NOMO-1 treated with dmso at 0.1 percent for 144 hours (cell line): ENCODE measurements around the gene ABTB2.
"Not testable (repeated sequence)": the region's sequence is repeated elsewhere in the genome, so short reads cannot be mapped to it uniquely, and the experiment has no call there.

Experiments used
- DNase-seq: peaks from one replicate; lab custom pipeline; 2025; ENCODE audit not compliant: unreplicated experiment; lab: John Stamatoyannopoulos, UW

The ABTB2 gene

DNA sequence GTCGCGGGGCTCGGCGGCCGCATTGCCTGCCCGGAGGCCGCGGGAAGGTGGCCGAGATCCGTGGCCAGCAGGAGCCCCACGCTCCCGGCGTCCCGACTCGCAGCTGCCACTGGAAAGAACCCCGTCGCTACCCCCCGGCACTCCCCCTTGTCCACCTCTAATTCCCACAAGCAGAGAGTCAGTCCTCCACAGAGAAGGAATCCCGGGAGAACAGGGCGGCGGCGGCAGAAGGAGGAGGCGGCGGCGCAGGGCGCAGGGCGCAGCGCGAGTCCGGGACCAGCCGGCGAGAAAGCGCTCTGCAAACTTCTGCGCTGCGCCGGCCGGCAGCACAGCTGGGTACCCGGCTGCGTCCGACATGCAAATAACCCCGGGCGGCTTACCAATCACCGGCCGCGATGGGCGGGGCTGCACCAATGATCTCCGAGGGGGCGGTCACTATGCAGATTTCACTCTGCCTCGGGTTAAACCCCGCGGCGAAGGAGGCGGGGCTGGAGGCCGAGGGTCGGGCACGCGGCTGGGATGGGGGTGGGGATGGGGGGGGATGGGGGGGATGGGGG is at the start of gene ABTB2:
ABTB2 (minus strand) TSS at position 310 of the 557 bp plus-strand sequence.
- DNase-seq = peak; percentile 97

DNA sequence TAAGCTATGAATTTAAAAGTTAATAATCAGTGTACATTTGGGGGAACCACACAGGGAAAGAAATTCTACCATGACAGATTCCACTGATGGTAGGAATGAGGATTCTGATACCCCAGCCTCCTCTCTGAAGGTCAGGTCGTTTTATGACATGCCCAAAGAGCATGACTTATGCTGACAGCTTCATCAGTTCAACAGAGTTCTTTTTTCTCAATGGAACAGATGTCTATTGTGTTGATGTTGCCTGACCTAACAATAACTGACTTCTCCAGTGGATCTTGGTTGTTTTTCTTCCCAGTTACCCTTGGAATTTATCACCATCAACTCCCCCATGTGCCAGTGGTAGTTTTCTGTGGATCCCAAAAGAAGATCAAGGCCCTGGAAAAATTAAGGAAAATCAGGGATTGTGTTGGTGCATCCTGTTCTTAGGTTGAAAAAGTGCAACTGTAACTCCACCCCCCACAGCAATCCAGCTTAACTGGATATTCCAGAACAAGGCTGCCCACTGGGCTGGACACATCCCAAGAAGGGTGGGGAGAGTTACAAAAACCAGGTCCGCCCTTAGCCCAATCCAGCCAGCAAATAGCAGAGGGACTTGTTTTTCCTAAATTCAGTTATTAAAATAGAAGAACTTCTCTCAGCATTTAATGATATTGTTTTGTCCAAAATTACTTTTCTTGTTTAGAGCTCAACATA is 49.5 kb upstream of the ABTB2 start:
- no peak for DNase-seq

DNA sequence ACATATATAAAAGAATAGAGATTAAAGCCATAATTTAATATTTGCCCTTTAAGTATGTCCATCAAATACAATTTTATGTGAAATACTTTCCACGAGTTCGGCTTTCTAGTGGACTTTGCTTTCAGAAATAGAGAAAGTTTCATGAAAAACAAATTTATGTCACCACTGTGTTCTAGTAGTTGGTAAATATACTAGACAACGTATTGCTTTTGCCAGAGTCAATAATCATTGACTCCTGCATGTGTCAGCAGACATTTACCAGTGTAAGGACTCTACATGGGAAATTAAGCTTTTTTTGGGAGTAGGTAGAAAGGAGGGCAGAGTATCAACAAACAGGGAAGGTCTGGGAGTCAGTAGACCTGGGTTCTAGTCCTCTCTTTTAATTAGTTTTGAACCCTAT is 48.6 kb upstream of the ABTB2 start:
- no peak for DNase-seq

DNA sequence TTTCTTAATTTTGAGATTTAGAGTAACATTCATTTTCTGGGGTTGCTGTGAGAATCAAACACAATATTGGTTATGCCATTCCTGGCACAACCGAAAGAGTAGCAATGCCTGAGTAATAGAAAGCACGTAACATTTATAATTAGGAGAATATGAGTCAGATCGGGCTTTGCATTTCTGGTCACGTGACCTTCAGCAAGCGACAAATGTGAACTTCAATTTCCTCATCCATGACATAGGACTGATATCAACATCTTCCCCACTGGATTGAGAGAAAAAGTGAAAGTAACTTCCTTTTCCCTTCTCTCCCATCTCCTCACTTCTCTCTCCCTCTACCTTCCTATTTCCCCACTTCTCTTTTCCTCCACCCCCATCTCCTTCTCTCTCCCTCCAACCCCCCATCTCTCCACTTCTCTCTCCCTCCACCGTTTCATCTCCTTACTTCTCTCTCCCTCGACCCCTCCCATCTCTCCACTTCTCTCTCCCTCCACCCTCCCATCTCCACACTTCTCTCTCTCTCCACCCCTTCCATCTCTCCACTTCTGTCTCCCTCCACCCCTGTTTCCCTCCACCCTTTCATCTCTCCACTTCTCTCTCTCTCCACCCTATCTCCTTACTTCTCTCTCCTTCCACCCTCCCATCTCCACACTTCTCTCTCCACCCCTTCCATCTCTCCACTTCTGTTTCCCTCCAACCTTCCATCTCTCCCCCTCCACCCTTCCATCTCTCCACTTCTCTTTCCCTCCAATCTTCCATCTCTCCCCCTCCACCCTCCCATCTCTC is 47.5 kb upstream of the ABTB2 start:
- DNase-seq = peak; percentile 79

DNA sequence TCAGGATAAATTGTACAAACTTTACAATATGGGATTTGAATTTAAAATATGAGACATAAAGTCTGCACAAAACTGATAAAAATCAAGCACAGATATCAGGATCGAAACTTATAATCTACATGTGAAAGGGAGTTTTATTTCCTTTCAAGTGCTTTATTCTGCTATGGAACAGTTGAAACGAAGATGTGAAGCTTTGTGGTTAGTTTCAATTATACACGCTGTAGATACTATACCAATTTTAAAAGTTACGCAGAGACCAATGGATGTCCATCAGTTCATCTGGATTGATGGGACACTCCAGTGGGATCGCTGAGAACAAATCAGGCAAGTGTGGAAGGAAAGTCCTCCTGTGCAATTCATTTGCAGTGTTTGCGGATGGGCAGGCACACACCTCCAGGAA is 46.5 kb upstream of the ABTB2 start:
- DNase-seq = no peak

DNA sequence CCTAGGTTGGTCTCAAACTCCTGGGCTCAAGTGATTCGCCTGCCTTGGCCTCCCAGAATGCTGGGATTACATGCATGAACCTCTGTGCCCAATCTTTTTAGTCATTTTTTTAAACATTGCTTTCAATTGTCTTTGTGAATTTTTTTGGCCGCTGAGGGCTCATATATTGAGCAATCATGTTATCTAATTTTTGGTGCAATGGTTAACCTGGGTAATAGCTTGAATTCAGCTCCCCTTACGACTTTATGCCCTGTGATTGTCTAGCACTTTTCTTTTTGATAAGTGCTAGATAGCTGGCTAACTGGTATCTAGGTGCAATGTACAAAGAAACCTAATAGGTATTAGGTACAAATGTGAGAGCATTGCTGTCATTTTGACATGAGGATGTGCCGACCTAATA is 45.6 kb upstream of the ABTB2 start:
- no peak for DNase-seq

DNA sequence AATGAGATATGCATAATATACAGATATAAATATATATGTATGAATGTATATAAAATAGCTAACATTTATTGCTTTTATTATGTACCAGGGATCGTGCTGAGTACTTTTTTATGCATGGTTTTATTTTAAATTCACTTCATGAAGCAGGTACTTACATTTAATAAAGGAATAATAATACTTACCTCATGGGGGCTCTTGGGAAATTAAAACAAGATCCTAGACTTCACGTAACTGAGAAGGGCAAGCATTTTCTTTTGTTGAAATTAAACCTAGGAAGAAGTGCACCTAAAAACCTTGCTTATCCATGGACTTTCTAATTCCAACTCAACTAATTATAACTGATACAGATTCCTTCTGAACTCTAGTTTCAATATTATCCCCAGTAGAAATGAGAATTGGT is 40.0 kb upstream of the ABTB2 start:
- no peak for DNase-seq

DNA sequence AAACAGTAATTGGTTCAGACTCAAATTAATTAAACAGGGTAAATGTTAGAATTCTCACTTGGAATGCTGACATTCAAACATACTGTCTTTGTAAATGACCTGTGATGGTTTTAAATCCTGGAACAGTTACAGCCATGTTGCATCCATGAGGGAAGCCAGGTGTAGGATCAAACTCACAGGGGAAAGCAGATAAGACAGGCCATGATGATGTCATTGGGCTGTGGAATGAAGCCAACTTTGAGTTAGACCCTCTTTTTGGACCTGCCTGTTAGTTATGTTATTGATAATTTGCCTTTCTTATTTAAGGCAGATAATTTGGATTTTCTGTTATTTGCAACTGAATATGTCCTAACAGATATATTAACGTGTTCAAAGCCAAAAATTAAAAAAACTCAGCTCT is 39.3 kb upstream of the ABTB2 start:
- no peak for DNase-seq

DNA sequence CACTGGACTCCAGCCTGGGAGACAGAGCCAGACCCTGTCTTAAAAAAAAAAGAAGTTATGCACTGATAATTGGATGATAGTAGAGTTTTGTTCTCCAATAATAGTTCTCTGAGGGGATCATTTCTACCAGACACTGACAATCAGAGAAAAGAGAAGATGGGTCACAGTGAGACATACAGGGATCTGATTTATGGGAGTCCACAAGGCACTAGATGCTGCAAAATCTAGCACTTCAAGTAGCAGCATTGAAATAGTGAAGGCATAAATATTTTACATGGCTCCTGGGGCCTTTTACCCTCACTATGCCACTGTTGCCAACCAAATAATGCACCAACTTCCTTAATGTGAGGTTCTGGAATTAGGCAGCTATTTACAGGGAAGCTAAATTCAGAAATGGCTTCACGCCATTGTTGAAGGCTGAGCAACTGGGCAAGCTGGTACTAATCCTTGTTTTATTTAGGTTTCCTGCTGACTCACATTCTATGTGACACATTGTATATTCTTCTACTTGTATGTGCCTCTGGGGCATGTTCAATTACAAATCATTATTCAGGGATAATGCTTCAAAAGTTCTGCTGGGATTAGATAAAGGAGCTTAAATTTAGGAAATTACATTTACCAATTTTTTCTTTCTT is 38.2 kb upstream of the ABTB2 start:
- DNase-seq = no peak

DNA sequence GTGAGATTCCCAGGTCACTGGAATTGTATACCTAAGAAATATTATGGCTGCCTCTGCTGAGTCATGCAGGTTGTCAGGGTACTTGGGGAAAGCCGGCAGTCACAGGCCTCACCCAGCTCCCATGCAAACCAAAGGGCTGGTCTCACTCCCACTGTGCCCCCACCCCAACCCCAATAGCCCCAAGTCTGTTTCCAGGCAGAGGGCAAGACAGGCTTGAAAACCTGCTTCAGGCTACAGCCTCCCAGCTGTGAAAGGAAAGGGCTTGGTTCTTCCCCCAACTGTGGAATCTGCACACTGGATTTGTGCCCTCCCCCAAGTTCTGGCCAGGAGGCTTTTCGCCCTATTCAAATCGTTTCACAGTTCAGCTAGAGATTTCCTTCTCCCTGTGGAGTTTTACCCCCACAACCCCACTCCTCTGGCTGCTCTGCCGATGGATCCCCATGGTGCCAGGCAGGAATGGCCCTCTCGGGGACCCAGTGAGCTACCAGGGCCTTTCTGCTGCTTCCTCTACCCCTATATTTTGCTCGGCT is 37.0 kb upstream of the ABTB2 start:
- DNase-seq = no peak

DNA sequence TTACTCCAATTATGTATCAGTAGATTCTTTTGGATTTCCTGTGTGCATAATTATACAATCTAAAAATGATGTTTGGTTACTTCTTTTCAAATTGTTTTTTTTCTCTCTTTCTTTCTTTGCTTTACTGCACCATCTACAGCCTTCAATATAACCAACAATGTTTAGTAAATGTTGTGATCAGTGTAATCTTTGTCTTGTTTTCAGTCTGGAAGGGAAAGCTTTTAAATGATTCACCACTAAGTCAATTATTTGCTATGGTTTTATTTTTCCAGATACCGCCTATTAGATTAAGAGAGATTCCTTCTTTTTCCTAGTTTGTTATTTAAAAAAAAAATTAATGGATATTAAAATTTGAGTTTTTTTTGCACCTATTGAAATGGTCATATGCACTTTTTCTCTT is 29.8 kb upstream of the ABTB2 start:
- DNase-seq = no peak

DNA sequence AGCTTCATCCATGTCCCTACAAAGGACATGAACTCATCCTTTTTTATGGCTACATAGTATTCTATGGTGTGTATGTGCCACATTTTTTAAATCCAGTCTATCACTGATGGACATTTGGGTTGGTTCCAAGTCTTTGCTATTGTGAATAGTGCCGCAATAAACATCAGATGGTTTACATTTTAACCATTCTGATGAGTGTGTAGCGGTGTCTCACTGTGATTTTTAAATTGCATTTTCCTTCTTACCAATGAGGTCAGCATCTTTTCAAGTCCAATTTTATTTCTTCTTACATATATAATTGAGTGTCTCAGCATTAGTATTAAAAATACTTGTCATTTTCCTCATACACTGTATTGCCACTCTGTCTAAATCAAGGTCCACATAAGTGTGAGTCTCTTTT is 28.5 kb upstream of the ABTB2 start:
- DNase-seq = not testable (repeated sequence)

DNA sequence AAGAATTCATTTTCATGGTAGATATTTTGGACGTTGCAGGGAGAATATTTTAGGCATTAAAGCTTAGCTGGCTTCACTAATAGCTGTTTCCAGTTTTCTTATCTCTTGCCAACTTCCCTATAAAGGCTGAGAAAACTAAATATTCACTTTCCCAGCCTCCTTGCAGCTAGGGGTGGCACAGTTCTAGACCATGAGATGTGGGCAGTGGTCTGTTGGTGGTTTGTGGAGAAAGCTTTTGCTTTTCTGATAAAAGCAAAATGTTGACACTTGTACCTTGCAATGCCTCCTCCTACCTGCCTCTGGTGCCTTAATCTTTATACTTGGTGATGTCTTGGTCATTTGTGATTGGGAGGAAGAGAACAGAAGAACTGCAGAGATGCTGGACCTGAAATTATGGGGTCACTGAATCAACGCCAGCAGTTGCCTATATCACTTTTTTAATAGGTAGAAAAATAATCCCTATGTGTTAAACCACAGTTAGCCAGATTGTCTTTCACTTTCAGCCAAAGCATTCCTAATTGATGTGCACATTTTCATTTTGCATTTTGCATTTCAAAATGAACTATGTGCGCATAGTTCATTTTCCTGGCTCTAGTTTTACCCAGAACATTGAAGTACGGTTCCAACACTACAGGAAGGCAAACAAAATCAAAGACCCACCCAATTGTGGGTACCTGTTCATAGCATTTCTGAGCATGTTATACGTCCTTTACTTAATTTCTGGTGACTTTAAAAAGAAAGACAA is 24.9 kb upstream of the ABTB2 start:
- no peak for DNase-seq

DNA sequence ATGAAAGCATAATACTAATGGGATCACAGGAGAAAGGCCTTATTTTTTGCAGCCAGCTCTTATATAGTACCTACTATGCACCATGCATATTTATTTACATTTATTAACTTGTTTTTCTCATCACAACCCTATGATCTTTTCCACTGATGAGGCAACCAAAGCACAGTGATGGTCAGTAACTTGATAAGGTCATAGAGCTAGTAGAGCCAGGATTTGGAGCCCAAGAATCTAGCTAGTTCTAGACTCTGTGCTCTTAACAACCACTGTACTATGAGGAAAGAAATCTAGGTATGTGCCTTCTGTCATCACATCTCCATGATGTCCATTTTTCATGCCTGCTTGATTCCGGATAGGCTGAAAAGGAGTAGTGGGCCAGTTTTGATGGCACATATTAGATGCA is 24.0 kb upstream of the ABTB2 start:
- no peak for DNase-seq

DNA sequence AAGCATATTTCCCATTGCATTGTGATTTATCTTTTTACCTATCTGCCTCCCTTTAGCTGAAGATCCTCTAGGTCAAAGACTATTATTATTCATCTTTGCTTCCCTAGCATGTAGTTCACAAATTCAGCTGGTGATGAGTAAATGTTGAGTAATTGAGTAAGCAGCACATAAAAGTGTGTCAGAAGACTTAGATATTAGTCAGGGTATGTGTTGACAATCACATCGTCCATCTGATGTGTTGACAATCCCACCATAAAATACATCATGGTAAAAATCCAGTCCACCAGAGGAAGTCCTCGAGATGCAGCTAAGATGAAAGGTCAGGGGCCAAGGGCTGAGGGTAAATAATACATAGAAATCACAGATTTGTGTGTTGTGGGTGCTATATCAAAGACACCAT is 22.9 kb upstream of the ABTB2 start:
- DNase-seq = no peak

DNA sequence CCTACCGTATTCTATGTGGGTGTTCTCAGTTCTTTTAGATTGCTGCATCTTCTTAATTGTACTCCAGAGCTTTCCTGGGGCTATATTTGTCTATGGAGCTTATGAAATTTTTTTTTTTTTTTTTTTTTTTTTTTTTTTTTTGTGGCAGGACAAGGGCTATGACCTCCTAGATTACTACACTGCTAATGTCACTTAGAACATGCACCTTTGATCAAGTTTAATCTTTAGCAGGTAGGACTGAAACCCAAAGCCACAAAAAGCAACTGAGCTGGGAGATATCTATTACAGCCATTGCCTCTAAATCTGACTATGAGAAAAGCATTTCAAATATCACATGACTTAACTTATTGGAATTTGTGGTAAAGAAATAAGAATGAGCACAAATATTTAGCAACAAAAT is 21.7 kb upstream of the ABTB2 start:
- DNase-seq = no peak

DNA sequence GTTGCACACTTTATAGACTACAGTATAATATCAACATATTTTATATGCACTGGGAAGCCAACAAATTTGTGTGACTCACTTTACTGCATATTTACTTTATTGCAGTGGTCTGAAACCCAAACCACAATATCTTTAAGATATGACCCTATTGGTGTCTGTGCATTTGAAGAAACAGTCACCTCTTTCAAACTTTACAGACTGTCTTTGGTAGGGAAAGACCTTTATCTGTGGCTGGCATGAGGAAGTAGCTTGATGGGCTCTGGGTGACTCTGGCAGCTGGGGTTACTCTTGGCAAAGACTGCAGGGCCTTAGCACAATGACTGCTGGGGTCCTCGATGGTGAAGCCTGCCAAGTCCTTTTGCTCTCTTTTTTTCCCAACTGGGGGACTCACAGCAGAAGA is 21.3 kb upstream of the ABTB2 start:
- peak; percentile 66 for DNase-seq

DNA sequence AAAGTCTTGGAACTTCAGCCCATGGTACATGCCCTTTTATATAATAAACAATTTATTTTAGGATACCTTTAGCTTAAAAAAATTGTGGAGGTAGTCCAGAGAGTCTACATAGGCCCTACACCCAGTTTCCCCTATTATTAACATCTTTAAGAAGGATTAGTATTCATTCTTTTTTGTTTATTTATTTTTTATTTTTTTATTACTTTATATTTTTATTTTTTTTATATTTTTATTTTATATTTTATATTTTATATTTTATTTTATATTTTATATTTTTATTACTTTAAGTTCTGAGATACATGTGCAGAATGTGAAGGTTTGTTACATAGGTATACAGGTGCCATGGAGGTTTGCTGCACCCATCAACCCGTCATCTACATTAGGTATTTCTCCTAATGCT is 15.9 kb upstream of the ABTB2 start:
- DNase-seq = no peak

DNA sequence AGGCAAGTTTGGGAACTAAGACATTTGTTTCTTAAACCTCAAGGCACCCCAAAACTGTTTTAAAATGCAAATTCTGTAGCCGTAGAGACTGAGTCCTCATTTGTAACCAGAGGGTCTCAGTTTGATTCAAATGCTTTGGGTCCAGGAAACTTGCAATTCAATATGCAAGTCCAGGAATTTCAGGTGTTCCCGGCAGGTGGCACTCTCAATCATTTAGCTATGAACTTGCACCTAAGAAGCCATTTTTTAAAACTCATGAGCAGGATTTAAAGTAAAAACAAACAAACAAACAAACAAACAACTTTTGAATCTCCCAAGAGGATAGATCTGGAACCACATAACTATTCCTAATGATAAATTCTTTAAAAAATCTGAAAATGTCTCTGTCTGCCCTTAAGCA is 8.7 kb upstream of the ABTB2 start:
- DNase-seq = no peak

DNA sequence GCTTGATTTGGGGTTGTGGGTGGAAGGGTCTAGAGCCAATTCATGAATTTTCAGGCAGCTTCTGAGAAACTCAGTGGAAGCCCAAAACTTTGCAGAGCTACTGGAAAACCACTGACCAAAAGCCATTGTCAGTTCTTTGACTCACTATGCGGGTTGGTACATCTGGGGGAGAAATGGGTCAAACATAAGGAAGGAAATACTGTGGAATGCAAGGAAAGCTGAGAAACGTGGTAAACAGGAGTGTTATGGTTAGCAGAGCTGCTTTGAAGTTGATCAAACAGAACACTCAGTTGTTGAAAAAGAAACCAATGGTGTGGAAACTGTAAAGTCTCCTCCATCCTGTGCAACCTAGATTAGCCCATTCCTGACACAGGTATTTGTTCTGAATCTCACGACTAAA is 6.3 kb upstream of the ABTB2 start:
- DNase-seq = no peak
